GM18502 (cell line): Measurements from ENCODE around the gene NUDT4.
"Not testable (repeated sequence)": the region's sequence is repeated elsewhere in the genome, so short reads cannot be mapped to it uniquely, and the experiment has no call there.

Source experiments
- ATAC-seq: cut with Tn5 transposase; IDR thresholded peaks from one replicate; pipeline ENCODE4 v1.9.1; 2021; ENCODE audit warnings: mild to moderate bottlenecking; ENCODE audit not compliant: unreplicated experiment, poor library complexity

Gene NUDT4

DNA sequence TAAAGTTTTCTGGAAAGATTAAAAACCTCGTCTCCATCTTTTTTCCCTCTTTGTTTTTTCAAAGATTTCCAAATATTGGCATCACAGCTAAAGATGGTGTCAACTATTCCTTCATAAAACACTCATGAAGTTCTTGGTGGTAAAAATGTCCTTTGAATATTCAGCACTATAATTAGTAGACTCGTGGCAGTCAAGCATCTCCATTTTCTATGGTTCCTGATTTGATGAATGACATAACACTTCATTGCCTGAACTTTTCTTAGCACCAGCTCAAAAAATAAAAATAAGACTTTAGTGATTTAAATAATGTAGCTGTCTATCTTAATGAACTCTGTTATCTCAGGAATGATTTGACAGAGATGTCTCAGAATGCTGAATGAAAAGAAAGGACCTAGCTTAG lies 44.3 kb downstream of the NUDT4 start:
- ATAC-seq, result no peak

DNA sequence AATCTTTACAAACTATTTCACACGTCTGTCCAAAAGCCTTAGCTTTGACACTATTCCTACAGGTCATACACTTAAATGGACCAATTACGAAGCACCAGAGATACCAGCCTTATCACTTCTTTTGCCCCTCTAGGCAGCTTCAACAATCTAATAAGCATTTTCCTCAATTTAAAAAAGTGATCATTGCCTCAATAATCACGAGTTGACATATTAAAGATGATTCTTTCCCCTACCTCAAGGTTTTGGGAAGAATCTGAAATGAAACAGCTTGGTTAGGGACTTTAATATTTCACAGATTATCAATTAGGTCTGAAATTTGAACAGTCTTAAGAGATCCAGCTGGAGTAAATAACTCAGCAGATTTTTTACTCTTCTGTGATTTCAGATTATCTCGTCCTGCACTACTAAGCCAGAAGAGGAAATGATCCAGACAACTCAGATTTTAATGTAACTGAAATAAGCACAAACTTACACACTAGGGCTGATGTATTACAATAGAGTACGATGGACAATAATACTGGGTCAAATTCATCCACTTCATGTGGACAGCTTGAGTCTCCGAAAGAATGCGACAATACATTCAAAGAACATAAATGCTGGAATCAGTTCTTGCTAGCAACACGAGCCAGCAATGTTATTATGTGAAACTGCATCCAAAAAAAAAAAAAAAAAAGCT lies 48.1 kb downstream of the NUDT4 start:
- ATAC-seq, result no peak

GRCh38 chr12:93426412-93426805 lies 48.7 kb downstream of the NUDT4 start:
- no peak for ATAC-seq

DNA sequence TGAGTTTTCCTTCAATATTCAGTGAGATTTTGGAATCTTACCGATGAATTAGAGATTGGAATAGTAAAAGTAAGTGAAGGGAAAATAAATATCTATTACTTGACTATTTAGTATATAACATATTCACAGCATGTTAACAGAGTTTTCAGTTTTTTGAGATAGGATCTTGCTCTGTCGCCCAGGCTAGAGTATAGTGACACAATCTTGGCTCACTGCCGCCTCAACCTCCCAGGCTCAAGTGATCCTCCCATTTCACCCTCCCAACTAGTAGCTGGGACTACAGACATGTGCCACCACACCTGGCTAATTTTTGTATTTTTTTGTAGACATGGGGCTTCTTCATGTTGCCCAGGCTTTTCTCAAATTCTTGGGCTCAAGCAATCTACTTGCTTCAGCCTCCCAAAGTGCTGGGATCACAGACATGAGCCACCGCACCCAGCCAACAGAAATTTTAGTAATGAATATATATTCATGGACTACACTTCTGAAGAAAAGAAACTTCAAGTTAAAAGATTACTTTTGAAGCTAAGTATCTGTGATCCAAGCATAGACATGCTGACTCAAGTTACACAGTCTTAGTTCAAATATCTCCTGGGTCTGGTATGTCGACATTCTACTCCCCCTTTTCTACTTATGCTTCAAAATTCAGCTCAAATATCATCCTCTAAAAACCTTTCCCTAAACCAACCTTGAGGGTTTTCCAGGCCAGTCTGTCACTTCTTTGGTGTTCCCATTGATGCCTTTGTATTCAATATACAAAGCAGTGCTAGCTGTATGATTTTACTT lies 50.2 kb downstream of the NUDT4 start:
- no peak for ATAC-seq

- no peak for ATAC-seq
Measured at GRCh38 chr12:93429448-93429847, 51.7 kb downstream of the NUDT4 start.

GRCh38 chr12:93429852-93430251 lies 52.1 kb downstream of the NUDT4 start:
- no peak for ATAC-seq

DNA sequence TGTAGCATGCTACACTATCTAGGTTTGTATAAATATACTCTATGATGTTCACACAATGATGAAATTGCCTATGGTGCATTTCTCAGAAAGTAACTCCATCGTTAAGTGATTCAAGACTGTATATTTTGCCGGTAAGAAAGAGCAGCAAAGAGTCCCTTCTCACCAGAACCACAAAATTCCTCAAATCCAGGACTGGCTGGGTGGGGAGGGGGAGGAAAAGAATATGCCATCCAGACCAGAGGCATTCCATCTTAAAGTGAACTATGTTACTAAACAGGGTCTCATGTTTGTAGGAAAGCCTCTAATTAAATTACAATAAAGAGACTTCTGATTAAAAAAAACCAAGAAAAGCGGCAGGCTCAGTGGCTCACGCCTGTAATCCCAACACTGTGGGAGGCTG lies 52.6 kb downstream of the NUDT4 start:
- ATAC-seq, result no peak

DNA sequence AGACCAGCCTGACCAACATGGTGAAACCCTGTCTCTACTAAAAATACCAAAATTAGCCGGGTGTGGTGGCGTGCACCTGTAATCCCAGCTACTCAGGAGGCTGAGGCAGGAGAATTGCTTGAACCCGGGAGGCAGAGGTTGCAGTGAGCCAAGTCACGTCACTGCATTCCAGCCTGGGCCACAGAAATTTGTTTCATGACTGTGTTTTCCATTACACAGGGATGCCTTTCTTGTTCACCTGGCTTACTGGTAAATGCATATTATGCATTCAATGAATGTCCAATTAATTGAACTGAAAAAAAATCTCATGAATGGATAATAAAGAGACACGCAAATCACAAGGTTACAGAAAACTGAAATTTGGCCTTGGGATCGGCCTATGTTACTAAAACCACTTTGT lies 54.3 kb downstream of the NUDT4 start:
- not testable (repeated sequence) for ATAC-seq

DNA sequence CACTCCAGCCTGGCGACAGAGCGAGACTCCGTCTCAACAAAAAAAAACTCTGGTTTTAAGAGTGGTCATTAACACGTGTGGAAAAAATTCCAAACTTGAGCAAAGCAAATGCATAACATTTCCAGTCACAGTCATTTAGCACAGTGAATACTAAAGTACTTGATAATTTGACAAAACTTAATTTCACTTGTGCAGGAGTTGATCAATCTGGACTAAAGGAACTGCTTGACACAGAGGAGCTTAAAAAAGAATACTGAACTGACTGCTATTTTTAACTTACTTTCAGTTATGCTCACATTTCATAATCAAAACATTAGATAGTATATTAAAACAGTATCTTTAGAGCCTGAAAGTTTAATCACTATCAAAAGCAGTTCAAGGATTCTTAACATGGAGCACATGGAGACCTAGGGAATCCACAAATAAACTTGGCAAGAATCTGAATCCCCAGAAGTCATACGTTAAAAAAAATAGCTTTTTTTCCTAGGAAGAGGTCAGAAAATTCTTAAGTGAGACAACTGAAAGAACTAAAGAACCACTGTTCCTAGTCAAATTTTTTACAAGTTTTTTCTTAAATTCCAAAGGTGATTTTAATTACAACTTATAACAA lies 56.6 kb downstream of the NUDT4 start:
- no peak for ATAC-seq

DNA sequence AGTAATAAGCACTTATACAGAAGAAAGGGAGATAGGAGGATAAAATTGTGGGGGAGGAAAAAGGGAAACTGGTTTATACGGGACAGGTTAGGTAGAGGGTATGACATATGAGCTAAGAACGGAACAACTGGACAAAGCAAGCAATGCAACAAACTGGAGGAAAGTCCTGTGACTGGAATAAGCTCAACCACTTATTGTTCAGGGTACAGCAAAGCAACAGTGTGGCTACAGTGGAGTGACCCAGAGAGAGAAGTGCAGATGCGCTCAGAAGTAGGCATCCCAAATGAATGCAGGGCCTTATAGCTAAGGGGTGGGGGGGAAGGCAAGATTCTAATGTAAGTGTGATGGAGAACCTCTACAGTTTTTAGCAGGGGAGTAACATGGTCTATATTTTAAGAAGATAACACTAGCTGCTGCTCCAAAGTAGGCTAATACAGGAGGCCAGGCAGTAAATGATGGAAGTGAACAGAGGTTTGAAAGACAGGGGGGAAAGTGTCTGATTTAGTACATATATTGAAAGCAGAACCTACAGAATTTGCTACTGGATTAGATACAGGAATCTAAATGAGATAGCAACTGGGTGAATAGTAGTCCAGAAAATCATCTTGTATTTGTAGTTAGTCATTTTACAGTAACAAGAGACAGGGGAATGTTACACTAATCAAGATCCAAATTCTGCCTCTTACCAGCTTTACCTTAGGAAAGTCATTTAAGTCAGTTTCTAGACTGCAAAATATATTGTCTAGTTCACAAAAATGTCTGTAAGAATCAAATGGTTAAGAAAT lies 60.7 kb downstream of the NUDT4 start:
- no peak for ATAC-seq

DNA sequence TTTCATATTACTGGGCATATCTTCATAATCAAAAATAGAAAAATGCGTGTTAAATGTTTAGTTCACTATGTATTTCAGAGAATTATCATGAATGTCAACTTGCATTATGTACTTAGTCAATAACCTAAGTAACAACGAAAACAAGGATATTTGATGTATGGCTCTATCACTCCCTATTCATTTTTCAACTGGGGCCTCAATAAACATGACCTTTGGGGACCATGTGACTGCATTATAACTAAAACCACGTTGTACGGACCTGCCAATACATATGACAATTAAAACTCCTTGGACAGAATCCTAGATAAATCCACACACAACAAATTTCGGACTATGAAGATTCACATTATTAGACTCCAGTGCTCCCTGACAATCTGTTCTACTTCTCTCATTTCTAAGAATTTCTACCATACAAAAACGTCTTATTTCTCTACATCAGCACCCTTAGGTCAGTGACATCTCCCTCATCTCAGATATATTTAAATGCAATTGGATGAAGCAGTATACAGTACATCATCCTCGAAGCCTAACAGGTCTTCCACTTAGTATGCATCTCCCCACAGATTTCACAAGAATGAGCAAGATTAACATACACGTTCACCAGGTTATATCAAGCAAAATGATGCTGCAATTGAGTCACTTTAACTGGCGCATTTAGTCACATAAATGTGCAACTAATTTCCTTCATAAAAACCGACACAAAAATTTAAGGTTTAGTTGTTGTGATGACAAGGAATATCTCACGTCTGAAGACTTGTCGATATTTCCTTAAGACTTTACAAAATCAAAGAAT lies 62.5 kb downstream of the NUDT4 start:
- no peak for ATAC-seq

GRCh38 chr12:93441081-93441616 lies 63.4 kb downstream of the NUDT4 start:
- peak; percentile 6 for ATAC-seq

- ATAC-seq, result peak; percentile 80
Measured at GRCh38 chr12:93441617-93442410, 64.1 kb downstream of the NUDT4 start, which contains the start of gene UBE2N. TSS of gene UBE2N (minus strand) at chr12:93441947. CDS start at chr12:93441884, 63 bp downstream.

GRCh38 chr12:93442411-93443340 lies 65.0 kb downstream of the NUDT4 start:
- no peak for ATAC-seq

- ATAC-seq, result no peak
Measured at GRCh38 chr12:93443576-93443975, 65.9 kb downstream of the NUDT4 start.

DNA sequence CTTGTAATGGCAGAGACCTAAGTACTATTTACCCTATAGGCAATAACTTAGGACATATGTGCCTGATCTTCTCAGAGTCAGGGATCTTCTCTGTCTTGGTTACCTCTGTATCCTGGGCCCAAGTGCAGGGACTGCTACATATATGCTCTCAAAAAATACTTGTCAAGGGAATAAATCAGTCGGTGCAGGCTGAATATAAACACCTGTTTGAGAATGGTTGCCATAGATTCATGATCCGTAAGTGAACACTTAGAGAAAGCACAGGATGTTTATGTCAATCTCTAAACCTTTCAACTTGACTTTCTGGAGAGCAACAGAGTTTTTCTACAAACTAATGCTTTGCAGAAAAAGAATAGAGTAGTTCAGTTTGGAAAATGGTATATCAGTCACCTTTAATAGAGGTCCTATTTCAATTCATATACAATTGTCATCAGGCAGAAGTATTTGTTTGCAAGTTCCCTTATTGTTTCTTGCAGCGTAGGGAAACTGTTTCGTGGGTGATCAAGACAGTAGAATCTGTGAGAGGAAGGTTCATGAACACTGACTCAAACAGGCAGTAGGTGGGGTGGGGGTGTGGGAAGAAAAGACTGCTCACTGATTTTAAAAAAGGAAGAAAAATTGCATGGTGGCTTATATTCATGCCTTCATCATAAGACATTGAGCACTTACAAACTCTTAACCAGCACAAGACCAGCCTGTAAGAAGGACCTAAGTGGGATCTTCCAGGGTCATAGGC lies 70.0 kb downstream of the NUDT4 start:
- no peak for ATAC-seq

- ATAC-seq, result peak; percentile 13
Measured at GRCh38 chr12:93448796-93449195, 71.1 kb downstream of the NUDT4 start.
